Tibial nerve (tissue), 4 donors: Measurements from ENCODE around the gene MTFR1L.
A peak's percentile ranks its signal among the peaks of the same experiment; 100 is the strongest.

Experiments
- EP300 ChIP-seq, 2 donors: sonication (generic); formaldehyde crosslinking; IDR thresholded peaks; one replicate each; pipeline ENCODE4 v1.6.1; 2017; ENCODE audit warnings: antibody characterized with exemption in 2 of 2, mild to moderate bottlenecking in 1 of 2
- TF ChIP-seq, protein P1 (sequence below), 5 experiments: fragments of 200-600 bp in 3 of 5; fragments of 450-650 bp in 2 of 5; sonication (generic) in 3 of 5; IDR thresholded peaks; one replicate each; pipeline ENCODE4 v1.5.1; 2016 to 2019; ENCODE audit warnings: antibody characterized with exemption in 5 of 5, mild to moderate bottlenecking in 3 of 5, moderate library complexity in 2 of 5

DNA sequence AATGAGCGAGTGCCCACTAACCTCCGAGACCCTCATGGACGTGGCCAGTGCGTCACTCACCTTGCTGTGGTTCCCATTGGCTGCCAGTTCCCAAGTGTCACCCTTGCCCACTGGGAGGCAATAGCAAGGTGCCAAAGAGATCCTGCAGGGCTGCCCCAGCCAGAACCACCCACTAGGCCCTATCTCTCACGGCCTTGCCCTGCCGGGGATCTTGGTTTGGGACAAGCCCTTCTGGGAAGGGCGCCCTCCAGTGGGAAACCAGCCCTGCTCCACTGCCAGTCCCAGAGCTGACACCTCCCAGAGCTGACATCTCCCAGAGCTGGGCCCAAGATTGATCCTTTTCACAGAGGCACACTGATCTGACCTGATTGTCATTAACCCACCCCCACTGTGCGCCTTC is 21.8 kb upstream of the MTFR1L start:
- TF ChIP-seq, protein P1, sequence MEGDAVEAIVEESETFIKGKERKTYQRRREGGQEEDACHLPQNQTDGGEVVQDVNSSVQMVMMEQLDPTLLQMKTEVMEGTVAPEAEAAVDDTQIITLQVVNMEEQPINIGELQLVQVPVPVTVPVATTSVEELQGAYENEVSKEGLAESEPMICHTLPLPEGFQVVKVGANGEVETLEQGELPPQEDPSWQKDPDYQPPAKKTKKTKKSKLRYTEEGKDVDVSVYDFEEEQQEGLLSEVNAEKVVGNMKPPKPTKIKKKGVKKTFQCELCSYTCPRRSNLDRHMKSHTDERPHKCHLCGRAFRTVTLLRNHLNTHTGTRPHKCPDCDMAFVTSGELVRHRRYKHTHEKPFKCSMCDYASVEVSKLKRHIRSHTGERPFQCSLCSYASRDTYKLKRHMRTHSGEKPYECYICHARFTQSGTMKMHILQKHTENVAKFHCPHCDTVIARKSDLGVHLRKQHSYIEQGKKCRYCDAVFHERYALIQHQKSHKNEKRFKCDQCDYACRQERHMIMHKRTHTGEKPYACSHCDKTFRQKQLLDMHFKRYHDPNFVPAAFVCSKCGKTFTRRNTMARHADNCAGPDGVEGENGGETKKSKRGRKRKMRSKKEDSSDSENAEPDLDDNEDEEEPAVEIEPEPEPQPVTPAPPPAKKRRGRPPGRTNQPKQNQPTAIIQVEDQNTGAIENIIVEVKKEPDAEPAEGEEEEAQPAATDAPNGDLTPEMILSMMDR (IDR thresholded peaks at IDR 0.05) = peak; percentile 11 to 21 (median 12)
- no peak for TF ChIP-seq EP300 (IDR thresholded peaks at IDR 0.05)
